ENCODE measurements around the gene KIF11.

The KIF11 gene

DNA sequence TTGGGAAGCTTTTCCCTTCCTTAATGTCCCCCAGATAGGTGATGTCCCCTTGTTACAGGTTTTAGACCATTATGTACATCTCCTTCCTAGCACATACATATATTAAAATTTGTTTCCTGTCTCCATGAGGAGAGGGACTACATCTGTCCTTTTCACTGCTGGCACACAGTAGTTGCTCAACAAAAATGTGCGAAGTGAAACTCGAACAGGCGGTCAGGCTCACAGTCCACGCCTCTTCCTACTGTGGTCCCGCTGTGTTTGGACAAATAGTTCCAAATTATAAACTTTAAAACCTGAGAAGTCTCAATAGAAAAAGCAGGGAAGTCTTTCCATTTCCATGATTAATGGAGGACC, 95.6 kb downstream of the KIF11 start:
- DNase-seq = no peak

DNA sequence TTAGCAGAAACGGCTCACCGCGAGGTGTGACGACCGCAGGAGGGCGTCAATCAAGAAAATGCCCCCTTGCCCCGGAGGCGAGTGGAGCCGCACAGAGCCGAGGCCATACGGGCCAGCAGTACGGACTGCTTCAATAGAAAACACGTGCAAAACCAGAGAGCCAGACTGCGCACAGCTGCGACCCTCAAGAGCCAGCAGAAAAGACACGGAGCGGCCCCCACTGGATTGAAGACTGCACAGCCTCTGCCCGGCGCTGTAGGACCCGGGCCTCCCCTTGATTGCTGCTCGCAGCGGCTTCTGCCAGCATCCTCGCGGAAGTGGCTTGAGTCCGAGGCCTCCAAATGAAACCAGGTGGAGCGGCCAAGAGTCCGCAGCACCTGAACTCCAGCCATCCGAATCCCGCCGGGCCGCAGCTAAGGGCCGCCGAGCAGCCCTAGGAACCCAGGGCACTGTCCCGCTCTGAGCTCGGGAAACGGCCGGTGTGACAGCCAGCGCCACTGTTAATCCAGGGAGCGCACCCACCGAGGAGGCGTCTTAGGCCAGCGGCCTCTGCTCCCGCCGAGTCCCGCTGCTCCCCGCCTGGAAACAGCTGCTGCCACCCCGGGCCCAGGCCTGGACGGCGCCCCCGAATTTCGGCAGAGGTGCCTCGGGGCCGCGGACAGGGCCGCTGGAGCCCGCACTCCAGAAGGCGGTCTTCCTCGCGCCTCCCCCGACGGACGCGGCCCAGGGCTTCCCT, 96.2 kb downstream of the KIF11 start:
- DNase-seq = peak in 2 of 6 experiments; percentile 12 to 41

- DNase-seq = no peak
These were observed 96.8 kb downstream of the KIF11 start, which contains the start of gene HHEX for GRCh38 chr10:92689663-92690210. Gene HHEX, plus strand, starts transcription at chr10:92689955. Its CDS starts 32 bp downstream, at chr10:92689987.

GRCh38 chr10:92690211-92690914, 97.4 kb downstream of the KIF11 start:
- DNase-seq = peak in 2 of 6 experiments; percentile 3 to 32

- DNase-seq = peak in 1 of 6 experiments; percentile 5
These were observed 98.1 kb downstream of the KIF11 start for GRCh38 chr10:92690915-92691590.

DNA sequence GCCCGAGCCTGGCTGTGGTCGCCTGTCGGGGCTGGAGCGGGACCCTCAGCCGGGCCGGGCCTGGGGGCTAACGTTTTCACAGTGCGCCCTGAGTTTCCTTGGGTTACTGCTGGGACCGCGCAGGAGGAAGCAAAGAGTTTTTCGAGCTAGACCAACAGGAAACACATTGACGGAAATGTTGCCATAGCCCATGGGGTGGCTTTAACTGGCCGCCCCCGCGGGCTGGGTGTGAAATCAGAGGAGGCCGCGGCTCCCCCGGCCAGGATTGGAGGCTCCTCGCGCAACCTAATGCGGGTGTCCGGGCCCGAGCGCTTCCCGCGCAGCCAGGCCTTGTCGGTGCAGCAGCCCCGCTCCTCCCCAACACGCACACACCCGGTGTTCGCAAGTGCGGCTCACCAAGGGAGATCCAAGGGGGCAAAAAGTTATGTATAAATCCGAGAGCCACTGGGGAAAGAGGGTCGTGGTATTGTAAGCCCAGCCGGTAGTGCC, 98.7 kb downstream of the KIF11 start:
- peak in 1 of 6 experiments; percentile 24 for DNase-seq

GRCh38 chr10:92692080-92692671, 99.2 kb downstream of the KIF11 start:
- no peak for DNase-seq

DNA sequence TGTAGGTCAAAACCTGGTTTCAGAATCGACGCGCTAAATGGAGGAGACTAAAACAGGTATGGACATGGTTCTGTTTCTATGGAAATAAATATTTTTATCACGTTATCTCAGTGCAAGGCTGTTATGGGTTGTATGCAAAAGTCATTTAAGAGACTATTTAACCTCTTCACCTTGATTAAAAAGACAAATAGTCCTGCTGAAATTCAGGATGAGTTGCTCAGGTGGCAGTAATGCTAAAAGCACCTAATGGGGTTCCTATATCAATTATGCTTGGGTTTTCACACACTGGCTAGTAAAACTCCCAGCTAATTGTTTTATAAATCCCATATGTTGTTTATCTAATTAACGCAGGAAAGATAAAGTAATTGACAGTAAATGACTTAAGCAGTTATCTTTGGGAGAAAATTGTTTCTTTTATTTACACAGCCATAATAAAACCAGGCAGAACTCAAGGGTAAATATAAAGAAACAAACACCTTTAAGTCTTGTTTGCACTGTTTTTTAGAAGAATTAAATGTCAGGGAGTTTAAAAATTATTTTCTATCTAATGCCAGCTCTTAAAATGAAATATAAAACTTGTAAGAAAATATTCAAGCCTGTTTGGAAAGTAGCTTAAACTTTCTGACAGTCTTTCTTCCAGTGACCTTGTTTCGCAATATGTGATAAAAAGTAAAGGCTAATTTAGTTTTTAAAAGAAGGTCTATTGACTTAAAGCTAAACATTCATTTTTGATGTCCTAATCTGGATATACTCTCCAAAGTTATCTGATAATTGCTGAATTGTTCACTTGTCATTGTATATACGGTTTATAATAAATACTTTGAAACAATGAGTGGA, 100.0 kb downstream of the KIF11 start:
- no peak for DNase-seq

DNA sequence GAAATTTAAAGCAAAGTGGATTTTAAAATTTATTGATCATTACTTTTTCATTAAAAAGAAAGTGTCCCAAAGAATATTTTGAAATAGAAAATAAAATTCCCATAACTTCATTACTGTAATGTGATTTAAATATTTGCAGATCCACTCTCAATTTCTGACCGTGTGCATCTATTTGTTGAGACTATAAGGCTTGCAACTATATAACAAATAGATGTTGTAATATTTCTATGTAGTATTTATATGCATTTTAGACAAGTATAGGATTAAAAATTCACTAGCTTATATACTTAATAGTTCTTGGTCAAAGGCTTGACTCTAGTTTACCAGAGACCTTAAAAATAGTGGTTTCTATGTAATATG, 100.6 kb downstream of the KIF11 start:
- DNase-seq = no peak

DNA sequence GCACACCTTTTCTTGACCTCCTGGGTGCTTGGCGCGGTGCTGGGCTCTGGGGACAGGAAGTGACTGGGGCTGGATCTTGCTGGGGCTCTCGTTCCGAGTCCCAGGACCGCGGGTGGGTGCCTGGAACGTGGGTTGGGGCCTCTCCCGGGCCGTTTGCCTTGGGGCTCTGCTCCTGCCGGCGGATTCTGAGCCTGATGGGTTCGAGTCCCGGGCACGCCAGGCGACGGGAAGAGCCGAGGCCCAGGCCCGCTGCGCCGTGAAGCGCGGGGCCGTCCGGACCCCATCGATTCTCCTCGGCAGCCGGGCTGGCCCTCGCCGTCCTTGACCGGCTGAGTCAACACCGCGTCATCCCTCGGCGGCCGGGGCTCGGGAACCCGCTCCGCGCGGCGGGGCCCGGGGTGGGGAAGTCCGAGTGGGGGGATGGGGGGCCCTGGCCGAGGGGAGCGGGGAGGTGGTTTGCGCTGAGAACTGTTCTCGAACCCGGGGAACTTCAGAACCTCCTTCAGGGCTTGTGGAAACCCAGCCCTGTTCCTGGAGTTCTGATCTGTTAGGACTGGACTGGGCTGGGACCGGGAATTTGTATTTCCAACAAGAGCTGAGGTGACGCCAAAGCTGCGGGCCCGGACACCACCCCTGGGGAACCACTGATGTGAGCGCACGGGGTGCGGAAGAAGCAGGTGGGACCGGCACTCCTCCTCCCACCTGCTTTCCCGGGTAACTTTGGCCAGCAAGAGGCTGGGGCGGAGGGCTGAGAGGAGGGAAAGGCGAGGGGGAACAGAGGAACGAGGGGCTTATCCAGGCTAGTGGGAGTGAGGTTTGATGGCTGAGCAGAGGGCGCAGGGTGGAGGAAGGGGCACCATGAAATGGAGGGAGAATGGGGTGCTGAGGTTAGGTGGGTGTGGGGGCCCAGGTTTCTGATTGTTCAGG, 103.0 kb downstream of the KIF11 start:
- no peak for DNase-seq

DNA sequence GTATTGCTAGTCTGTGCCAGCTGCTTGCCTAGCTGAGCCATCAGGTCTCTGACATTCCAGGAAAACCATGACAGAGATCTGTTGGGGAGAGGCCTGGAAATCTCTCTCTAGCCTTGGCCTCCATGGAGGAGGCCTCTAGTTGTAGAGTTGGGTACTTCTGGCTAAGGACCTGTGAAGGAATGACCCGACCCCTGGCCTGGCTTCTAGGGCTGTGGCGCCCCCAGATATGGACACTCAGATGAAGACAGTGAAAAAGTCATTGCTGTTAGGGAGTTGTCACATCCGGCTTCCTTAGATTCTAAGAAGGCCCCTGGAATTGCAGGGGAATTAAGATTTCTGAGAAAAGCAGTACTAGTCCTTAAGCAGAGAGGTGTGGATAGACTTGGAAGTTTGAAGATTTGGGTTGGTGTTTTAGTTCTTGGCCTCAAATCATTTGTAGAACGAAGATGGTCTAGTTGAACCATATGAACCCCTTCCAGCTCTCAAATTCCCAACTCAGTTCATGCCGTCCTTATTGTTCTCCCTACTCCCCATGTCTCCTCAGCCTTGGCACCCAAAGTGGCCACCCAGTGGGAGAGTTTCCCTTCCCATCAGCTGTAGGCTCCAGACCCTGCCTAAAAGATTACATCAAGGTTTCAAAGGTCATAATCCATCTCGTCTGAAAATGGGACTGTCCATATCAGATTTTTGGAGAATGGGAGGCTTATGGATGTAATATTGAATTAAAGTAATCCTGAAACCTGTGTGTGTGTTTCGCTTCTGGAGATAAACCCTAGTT, 103.9 kb downstream of the KIF11 start:
- DNase-seq = no peak

GRCh38 chr10:92697663-92698511, 105.0 kb downstream of the KIF11 start:
- DNase-seq = peak in 1 of 6 experiments; percentile 16

- DNase-seq = peak in 1 of 6 experiments; percentile 24
These were observed 106.2 kb downstream of the KIF11 start for GRCh38 chr10:92699193-92699517.

- DNase-seq = peak in 2 of 6 experiments; percentile 11 to 25
These were observed 106.8 kb downstream of the KIF11 start for GRCh38 chr10:92699518-92700381.

DNA sequence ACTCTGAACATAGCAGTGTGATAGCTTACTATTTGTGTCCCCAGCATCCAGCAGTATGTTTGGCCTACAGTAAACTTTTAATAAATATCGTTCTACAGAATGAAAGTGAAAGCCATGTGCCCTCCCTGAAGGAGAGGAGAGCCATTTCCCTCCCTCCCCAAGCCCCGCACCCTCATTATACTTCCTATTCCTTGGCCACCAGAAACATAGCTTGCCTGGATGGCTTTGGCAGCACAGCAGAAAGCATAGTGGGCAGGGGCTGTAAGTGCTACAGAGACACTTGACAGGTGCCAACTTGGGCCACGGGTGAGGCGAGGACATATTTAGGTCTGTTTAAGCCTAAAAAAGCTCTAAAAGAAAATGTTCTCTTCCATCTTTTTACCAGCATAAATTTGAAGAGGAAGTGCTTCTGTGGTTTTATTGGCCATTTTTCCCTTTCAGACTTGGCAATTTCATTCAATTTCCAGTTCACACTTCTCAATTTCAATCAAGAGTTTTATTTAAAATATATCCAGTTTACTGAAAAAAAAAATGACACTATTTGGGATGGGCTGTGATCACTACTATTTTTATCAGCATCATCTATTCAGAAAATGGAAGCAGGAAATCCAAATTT, 109.5 kb downstream of the KIF11 start:
- DNase-seq = no peak

Data from stimulated activated naive CD4-positive, alpha-beta T cell (primary cell).